C4-2B (cell line): ENCODE results near the gene UBXN6.

ENCODE experiments used
- CTCF ChIP-seq: fragments of 450-650 bp; conservative IDR thresholded peaks from 2 replicates; pipeline ENCODE4 v1.5.1; 2017; ENCODE audit warnings: mild to moderate bottlenecking
- ZFX ChIP-seq: fragments of 450-650 bp; IDR thresholded peaks from 2 replicates; pipeline ENCODE4 v1.6.1; 2017

- TF ChIP-seq CTCF = no peak
- TF ChIP-seq ZFX = no peak
Observed at GRCh38 chr19:4502282-4503131, 44.9 kb upstream of the UBXN6 start.
